Fibroblast of the conjunctiva (primary cell): ENCODE results near the gene RPRD1A.
A peak's percentile ranks its signal among the peaks of the same experiment; 100 is the strongest.
"Not testable (repeated sequence)": the region's sequence is repeated elsewhere in the genome, so short reads cannot be mapped to it uniquely, and the experiment has no call there.

ENCODE experiments used
- DNase-seq: peaks from one replicate; pipeline ENCODE4 v3.0.0-alpha.2; 2010; ENCODE audit warnings: low read depth

RPRD1A gene

GRCh38 chr18:36078751-36079529 lies 11.6 kb upstream of the RPRD1A start:
- no peak for DNase-seq

GRCh38 chr18:36077764-36078163 lies 10.4 kb upstream of the RPRD1A start:
- DNase-seq = not testable (repeated sequence)

GRCh38 chr18:36075862-36076587 lies 8.7 kb upstream of the RPRD1A start:
- DNase-seq = peak; percentile 76

- no peak for DNase-seq
Observed at GRCh38 chr18:36074435-36074834, 7.1 kb upstream of the RPRD1A start.

GRCh38 chr18:36073676-36074075 lies 6.3 kb upstream of the RPRD1A start:
- no peak for DNase-seq

- DNase-seq = not testable (repeated sequence)
Observed at GRCh38 chr18:36072406-36072805, 5.0 kb upstream of the RPRD1A start.

- no peak for DNase-seq
Observed at GRCh38 chr18:36066686-36067054, 689 bp downstream of the RPRD1A start.

GRCh38 chr18:36066001-36066400 lies 1.4 kb downstream of the RPRD1A start:
- DNase-seq = no peak

GRCh38 chr18:36064809-36065079 lies 2.6 kb downstream of the RPRD1A start:
- DNase-seq = not testable (repeated sequence)

- DNase-seq = no peak
Observed at GRCh38 chr18:36064027-36064808, 3.1 kb downstream of the RPRD1A start.

- no peak for DNase-seq
Observed at GRCh38 chr18:36058674-36059073, 8.7 kb downstream of the RPRD1A start.

GRCh38 chr18:36051760-36052159 lies 15.6 kb downstream of the RPRD1A start:
- no peak for DNase-seq

- no peak for DNase-seq
Observed at GRCh38 chr18:36050479-36050878, 16.9 kb downstream of the RPRD1A start.

GRCh38 chr18:36047521-36047920 lies 19.8 kb downstream of the RPRD1A start:
- DNase-seq = no peak

- no peak for DNase-seq
Observed at GRCh38 chr18:36046898-36047297, 20.5 kb downstream of the RPRD1A start.

- DNase-seq = no peak
Observed at GRCh38 chr18:36045241-36045991, 21.9 kb downstream of the RPRD1A start.

- DNase-seq = no peak
Observed at GRCh38 chr18:36043153-36043552, 24.2 kb downstream of the RPRD1A start.

GRCh38 chr18:36041146-36041545 lies 26.2 kb downstream of the RPRD1A start:
- no peak for DNase-seq

- DNase-seq = no peak
Observed at GRCh38 chr18:36038102-36038663, 29.2 kb downstream of the RPRD1A start.

- no peak for DNase-seq
Observed at GRCh38 chr18:36035253-36035652, 32.1 kb downstream of the RPRD1A start.

GRCh38 chr18:36034299-36034895 lies 33.0 kb downstream of the RPRD1A start:
- DNase-seq = no peak

- DNase-seq = no peak
Observed at GRCh38 chr18:36031903-36032302, 35.5 kb downstream of the RPRD1A start.
